HG02970 (cell line): ENCODE results near the gene SKI.

ENCODE experiments used
- ATAC-seq: cut with Tn5 transposase; IDR thresholded peaks from one replicate; pipeline ENCODE4 v1.9.1; 2021; ENCODE audit warnings: mild to moderate bottlenecking, moderate library complexity, moderate number of reproducible peaks; ENCODE audit not compliant: unreplicated experiment, low FRiP score

The SKI gene

GRCh38 chr1:2345297-2346075 is 117.4 kb downstream of the SKI start:
- ATAC-seq: no peak

GRCh38 chr1:2346691-2347408 is 118.7 kb downstream of the SKI start:
- ATAC-seq: no peak

GRCh38 chr1:2347409-2347785 is 119.3 kb downstream of the SKI start:
- ATAC-seq: no peak

- no peak for ATAC-seq
Measured at GRCh38 chr1:2347896-2348295, 119.8 kb downstream of the SKI start.

- ATAC-seq: no peak
Measured at GRCh38 chr1:2348346-2349325, 120.5 kb downstream of the SKI start.

- no peak for ATAC-seq
Measured at GRCh38 chr1:2349806-2350205, 121.7 kb downstream of the SKI start.

- no peak for ATAC-seq
Measured at GRCh38 chr1:2350501-2350900, 122.4 kb downstream of the SKI start.

- no peak for ATAC-seq
Measured at GRCh38 chr1:2350911-2351655, 123.0 kb downstream of the SKI start.

- no peak for ATAC-seq
Measured at GRCh38 chr1:2351723-2352122, 123.6 kb downstream of the SKI start.

GRCh38 chr1:2352341-2352896 is 124.3 kb downstream of the SKI start:
- ATAC-seq: no peak

- ATAC-seq: no peak
Measured at GRCh38 chr1:2352897-2353550, 124.9 kb downstream of the SKI start.

GRCh38 chr1:2353551-2354438 is 125.7 kb downstream of the SKI start:
- no peak for ATAC-seq

- ATAC-seq: no peak
Measured at GRCh38 chr1:2354511-2355372, 126.6 kb downstream of the SKI start.

GRCh38 chr1:2355373-2356261 is 127.5 kb downstream of the SKI start:
- no peak for ATAC-seq

- ATAC-seq: no peak
Measured at GRCh38 chr1:2356401-2356800, 128.3 kb downstream of the SKI start.
